T follicular helper cell (primary cell): ENCODE data around the gene FIBCD1.

Source experiments
- DNase-seq: peaks from one replicate; pipeline ENCODE4 v3.0.0-alpha.2; 2020; ENCODE audit warnings: low read depth

FIBCD1 gene

DNA sequence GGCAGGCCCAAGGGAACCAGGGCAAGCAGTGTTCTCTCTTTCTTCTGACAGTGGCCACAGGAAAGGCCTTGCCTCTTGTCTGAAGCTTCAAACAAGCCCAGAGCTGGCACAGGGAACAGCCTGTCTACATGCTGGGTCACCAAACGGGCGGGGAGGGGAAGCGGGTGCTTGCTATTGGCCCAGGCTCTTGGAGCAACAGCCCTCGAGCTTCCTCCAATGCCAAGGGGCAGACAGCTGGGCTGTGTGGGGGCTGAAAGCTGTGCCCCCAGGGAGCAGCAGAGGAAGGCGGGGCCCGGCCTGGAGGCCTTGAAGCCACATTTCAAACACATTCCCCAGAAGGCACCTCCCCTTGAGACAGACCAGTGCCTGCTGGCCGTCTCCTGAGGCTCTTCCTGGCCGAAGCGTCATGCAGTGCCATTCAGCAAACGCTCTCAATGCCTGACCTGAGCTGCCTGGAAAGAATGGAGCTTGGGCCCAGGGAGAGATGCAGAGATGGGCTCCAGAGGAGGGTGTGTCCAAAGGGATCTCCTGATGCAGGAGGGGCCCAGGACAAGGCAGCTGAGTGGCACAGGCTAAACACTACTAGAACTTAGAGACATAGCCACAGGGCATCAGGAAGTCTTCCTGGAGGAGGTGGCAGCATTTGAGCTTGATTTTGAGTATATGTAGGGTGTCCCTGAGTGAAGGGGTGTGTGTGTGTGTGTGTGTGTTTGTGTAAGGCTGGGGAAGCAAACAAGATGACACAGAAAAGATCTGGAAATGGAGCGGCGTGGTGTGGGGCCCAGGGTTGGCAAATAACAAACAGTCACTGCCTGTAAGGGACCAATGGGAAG is 2.5 kb downstream of the FIBCD1 start:
- DNase-seq = no peak

DNA sequence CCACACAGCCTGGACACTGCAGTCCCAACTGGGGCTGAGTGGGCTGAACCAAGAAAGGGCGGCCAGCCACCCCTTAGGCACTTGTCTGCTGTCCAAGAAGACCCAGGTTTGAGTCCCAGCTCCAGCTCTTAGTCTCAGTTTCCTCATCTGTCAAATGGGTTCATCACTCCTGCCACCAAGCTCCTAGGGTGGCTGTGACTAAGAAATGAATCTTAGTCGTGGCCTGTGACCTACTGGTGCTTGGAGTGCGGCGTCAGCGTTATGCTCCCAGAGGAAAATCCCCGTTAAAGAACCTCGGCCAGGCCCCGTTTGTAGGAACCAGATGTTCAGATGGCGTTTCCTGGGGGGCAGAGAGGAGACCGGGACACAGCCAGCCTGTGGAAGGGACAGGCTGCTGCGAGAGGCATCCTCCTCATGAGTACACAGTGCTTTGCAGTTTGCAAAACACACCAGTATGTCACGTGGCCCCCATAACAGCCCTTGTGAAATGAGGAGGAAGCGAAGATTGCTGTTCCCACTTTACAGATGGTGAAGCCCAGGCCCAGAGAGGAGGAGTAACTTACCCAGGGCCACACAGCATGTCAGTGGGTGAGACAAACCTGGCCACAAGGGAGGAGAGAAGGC is 3.3 kb downstream of the FIBCD1 start:
- no peak for DNase-seq

DNA sequence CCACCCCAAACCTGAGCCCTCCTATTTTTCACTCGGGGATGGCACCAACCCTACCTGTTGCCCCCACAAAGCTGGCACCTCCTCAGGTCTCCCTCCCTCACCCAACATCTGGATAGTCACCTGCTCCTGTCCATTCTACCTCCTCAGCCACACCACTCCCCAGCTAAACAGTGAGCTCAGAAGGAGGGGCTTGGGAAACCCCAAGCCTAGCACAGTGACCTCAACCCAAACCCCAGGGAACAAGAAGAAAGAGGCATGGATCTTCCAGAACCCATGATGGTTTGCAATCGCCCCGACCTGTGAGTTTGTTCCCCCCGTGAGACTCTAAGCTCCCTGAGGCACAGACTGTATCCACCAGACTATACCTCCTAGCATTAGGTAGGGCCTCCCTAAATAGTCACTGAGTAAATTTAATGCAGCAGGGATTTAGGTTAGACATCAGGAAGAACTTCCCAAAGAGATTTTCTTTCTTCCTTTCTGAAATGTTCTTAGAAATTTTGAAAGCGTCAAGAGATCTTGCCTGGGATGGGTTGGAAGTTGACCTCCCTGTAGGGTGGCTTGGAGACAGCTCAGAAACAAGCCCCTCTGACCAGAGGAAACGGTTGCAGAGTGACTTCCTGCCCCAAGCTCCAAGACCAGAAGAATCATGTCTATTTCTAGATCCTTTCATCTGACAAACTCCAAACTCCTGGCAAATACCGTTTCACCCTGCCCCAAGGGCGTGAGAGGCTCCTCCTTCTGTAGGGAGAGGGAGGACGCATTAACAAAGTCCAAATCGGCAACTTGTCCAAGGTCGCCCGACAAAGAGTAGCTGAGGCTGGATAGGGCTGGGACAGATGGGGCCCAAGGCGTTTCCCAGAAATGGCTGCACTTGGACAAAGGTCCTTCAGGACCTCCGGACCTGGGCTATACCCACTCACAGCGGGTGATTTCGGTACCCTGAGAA is 4.1 kb downstream of the FIBCD1 start:
- no peak for DNase-seq

DNA sequence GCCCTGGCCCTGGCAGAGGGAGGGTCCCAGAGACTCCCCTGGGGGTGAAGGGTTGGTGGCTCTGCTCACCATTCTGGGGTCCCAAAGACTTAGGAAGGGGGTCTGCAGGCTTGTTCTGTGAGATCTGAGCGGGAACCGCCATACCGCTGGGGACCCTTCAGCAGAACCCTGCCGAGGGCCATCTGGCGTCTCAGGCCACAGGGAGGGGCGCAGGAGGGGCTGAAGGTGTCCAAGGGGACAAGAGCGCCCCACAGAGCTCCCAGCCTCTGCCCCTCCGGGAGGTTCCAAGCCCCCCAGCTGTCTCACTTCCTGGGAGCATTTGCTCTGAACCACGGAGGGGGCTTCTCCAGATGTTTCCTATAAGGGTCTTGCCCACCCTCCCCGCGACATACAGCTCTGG is 4.8 kb downstream of the FIBCD1 start:
- no peak for DNase-seq

DNA sequence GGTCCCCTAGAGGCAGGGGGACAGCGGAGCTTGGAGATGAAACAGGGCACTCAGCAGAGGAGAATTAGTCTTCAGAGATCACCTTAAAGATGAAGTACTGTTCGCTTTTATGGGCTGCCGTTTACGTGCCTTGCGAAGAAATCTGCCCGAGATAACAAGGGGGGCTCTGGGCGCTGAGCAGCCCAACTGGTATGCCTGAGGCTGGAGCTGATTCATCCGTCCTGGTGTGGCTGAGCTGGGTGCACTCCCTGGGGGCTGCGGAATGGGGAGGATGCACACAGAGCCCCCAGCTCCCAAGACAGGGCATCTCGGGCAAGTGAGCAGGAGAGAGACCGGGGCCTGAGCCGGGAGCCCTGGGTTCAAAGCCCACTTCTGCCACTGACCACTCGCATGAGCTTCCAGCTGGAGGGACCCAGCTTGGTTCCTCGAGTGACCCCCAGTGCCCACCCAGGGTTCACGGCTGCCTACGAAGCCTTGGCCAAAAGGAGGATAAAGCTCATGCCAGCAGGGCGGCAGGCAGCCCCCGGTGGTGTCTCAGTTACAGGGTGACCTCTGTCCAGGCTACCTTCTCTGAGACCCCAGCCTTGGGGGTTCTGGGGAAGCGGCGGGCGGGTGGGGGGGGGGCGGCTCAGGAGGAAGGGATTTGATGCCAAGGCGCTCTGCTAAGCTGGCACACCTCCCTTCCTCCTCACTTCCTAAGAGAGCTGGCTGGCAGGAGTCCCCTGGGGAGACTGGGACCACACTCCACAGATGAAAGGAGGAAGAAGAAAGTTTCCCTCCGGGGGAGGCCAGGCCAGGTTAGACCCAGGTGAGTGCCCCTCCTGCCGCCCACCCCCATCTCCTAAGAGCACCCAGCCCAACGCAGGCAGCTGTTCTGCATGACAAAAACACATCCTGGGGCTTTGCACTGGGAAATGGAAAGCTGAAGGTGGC is 5.7 kb downstream of the FIBCD1 start:
- no peak for DNase-seq

DNA sequence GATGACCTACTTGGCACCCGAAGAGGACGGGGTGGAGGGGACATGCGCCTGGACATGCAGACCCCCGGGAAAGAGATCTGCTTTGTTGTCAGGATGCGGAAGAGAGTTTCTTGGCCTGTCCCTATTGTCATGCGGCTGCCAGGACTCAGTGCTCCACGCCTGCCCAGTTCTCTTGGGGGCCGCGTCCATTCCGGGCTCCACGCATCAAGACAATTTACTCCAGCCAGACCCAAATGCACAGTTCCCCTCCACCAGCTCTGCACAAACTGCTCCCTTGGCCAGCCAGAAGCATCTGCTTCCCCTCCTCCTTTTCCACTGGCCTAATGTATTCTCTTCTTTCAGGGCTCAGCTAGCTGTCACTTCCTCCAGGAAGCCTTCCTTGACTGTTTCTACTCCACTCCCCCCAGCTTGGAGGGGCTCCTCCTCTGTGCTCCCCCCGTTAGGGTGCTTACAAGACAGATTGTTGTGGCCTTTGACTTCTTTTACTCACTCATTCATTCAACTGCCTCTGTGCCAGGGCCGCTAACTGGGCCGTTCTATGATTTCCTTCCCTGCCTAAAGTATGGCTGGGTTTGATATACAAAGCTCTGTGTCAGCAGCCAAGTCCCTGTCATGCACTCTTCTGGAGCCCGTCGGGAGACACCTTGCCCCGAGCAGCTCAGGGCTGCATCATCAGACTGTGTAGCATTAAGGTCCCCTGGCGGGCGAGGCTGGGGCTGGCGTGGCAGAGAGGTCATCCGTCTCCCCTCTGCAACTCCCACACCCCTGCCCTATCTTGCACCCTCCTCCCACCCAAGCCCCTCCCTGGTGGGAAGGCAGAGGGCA is 6.6 kb downstream of the FIBCD1 start:
- no peak for DNase-seq

DNA sequence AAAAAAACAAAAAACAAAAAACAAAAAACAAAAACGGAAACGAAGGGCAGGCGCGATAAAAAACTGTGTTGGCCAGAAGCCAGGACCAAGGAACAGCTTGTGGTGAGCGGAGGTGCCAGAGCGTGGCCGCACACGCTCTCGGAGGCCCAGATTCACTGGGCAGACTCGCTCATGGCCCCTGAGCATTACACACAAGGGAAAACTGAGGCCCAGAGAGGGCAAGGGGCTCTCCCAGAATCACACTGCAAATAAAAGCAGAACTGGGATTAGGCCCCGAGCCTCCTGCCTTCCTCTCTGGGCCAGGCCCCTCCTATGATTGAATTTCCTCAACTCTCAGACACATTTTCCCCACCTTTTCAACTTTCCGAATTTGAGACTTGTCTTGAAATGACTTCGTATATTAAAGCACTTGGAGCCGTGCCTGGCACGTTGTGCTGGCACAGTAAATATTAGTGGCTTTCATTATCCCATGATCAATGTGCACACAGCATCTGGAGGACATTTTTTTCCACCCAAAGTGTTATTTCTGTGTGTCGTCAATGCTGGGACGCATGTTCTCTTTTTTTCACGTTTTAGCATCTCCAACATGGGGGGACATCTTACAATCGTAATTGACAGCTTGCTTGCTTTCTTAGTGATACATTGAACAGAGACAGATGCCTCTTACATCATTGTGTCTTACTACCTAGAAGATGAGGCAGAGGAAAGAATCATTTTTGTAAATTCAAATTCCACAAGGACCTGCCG is 7.4 kb downstream of the FIBCD1 start:
- DNase-seq = no peak

DNA sequence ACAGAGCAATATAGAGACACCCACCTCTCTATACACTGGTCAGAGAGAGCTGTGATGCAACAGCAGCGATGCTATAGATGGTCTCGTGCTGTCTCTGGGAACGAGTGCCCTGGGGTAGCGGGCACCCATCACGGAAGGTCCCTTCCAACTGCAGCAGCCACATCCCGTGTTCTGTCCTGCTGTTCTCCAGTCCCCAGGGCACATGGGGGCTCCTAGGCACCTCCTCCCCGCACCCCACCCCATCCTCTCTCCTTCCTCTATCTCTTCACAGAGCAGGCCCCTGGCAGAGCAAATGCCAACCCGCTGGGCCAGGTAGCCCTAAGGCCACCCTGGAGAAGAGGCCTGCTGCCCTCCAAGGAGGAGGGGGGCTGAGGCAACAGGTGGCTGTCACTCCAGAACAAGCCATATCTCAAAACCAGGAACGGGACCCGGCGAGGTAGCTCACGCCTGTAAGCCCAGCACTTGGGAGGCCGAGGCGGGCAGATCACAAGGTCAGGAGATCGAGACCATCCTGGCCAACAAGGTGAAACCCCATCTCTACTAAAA is 8.2 kb downstream of the FIBCD1 start:
- no peak for DNase-seq

DNA sequence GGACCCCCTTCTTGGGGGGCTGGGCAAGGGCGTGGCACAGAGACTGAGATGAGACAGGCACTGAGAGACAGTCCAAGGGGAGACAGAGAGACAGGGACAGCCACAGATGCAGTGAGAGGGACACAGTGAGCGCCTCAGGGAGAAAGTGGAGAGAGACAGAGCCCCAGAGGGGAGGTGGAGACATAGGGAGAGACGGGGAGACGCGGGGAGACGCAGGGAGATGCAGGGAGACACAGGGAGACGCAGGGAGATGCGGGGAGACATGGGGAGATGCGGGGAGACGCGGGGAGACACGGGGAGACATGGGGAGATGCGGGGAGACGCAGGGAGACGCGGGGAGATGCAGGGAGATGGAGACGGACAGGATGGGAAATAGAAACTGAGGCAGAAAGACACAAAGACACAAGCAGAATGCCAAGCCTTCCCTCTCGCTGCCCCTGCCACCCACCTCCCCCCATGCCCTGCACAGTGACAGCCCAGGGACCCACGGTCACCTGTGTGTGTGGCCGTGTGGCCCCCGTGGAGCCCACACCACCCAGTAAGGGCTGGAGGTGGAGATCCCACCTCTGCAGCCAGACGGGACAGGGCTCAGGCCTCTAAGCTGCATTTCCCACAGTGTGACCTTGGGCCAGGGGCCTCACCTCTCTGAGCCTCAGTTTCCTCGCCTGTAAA is 8.8 kb downstream of the FIBCD1 start:
- DNase-seq = no peak

DNA sequence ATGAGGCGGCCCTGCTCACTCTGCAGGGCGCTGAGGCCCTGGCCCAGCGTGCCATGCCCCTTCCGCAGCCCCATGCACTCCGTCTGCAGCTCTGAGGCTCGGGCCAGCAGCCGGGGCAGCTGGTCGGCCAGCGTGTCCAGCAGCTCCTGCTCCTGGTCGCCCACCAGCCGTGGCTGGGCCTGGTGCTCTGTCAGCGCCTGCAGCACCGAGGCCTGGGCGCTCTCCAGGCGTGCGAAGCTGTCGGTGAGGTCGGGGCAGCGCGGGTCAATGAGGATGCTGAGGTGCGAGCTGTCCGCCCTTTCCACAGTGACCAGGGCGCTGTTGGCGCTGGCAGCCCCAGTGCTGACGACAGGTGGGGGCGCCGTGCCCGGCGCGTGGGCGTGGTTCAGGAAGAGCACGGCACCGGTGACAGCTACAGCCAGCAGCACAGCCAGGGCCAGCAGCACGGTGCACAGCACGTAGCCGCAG is 9.4 kb downstream of the FIBCD1 start:
- DNase-seq = no peak

DNA sequence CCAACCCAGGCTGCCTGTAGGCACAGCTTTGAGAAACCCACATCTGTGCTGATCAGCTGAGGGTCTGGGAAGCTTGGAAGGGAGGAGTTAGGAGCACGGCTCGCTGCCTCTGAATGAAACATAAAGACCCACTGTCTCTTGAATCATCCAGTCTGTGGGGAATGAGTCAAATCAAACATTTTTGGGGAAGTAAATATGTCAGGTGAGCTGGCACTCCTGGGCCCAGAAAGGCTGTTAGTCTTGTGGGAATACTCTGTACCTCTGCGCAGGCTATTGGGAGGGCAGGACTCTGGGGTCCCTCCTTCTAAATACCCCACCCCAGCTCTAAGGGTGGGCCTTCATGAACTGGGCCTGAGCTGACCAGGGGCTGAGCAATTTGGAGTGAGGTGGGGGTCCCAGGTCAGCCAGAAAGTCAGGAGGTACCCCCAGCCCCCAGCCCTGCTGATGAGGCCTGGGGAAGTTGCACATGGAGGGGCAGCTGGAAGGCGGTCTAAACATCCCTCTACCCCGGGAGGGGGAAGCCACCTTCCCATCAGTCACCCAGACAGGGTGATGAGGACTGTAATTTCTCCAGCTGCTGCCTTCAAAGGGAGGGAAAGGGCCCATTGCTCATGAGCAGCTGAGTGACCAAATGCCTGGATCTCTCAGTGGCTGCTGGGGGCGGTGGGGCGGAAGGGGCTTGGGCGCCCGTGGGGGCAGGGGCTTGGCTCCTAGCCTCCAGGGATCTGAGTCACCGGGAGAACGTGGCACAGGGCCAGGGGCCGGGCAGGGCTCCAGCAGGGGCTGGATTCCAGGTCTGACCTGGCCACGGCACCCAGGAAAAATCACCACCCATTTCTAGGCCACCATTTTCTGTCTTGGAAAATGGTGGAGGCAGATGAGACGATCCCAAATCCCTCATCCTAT is 10.8 kb downstream of the FIBCD1 start:
- DNase-seq = no peak

DNA sequence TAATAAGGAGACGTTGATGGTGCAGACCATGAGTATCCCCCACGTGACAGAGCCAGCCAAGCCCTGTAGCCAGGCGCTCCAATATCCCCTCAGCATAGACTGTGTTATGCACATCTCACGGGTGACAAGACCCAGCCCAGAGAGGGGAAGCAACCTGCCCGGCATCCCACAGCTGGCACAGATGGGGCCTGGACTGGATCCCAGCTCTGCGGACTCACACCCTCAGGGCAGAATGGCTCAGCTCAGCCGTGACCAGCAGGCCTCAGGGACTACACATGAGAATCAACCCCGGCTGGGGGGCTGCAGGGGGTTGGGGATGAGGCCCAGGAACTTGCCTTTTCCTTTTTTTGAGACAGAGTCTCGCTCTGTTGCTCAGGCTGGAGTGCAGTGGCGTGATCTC is 11.7 kb downstream of the FIBCD1 start:
- no peak for DNase-seq

DNA sequence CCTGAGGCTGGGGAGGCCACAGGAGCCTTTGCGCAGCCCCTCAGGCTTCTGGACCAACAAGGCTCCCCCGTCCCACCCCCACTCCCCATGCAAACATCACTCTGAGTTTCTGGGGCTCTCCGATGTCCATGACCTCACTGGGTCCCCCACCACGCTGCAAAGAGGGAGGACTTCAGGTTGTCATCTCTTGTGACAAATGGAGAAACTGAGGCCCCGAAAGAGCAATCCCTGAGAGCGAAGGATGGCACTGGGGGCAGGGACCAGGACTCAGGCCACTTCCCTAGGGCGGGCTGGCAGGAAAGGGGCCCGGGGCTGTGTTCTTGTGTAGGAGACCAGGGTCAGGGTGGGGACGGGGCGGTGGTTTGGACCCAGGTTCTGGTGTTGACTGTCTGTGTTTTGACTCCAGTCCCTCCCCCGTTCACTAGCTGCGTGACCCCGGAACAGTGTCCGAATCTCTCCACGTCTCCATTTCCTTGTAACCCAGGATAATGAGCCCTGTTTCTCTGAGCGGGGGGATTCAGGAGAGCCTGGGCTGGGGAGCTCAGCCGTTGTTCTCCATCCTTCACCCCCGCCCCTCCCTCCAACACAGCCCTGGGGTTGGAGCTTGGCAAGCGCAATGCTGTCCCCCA is 13.9 kb downstream of the FIBCD1 start:
- DNase-seq = no peak

DNA sequence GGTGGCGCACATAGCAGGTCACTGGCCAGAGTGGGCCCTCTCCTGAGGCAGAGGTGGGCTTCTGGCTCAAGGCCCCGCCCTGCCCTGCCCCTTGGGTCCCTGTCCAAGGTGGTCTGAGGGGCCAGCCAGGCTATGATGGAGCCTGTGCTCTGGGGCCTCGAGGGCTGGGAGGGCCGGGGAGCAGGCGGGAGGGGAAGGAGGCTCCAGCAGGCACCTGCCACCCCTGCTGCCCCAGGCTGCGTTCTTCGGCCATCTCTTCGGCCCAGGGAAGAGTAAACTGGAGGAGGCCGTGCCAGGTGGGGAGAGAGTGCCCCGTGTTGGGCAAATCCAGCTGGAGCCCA is 14.6 kb downstream of the FIBCD1 start:
- no peak for DNase-seq

DNA sequence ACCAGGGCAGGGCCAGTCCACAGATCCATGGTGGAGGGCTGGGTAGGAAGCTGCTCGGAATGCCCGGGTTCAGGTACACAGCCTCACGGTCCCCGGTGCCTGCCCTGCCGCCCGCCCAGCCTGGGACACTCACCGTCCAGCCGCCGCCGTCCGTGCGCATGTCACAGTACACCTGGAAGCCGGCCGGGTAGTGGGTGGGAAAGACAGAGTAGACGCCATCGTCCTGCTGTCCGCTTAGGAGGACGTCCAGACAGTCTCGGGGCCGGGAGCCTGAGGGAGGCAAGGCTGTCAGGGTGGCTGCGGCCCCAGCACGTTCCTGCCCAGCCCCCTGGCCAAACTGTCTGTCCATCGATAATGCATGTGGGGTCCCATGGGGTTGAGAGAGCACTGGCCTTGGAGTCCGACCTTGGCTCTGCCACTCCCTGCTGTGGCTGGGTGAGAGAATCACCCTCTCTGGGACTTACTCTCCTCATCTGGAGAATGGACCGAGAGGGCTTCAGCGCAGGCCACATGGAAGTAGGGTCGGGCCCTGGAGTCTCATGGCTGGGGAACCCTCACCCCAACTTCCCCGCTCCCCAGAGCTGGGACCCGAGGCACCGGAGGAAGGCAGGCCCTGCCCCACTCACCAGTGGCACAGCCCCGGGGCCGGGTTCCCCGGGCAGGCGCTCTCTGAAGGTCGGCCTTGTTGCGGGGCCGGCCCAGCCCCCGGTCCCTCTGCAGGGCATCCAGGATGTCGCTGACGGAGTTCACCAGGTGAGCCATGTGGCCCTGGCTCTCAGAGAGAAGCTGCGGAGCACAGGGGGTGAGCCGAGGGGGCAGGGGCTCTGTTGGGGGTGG is 15.2 kb downstream of the FIBCD1 start:
- DNase-seq = no peak

DNA sequence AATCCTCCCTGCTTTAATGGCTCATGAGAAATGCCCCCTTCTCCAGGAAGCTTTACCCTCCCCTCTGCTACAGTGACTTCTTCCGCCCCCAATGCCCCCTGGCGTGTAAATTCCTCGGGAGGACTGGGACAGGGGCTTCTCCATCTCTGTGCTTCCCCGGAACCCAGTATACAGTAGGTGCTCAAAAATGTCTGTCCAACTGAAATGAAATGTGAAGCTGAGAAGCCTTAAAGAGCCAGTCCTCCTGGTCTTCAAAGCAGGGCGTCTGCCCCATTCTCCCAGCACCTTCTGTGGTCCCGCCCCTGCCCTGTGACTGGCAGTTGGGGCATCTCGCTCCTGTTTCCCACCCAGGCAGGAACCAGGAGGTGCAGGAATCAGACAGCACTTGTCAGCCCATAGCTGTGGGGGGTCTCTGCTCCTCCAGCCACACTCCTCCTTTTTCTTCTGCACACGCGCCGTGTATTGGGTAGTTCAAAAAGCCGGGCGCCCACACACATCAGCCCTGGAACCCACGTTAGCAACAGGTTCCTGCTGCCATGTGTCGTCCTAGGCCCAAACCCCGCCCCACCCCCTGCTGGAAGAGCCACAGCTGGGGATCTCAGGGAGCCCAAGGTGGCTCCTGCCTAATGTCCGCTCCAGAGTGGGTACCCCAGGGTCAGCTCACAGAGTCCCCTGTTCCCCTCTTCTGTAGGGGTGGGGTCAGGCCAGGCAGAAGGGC is 16.0 kb downstream of the FIBCD1 start:
- no peak for DNase-seq
